UCSD-AML1 (cell line): ENCODE data around the gene TMEM92.

Source experiments
- DNase-seq: peaks from one replicate; lab custom pipeline; 2025; ENCODE audit not compliant: unreplicated experiment; lab: John Stamatoyannopoulos, UW

The TMEM92 gene

DNA sequence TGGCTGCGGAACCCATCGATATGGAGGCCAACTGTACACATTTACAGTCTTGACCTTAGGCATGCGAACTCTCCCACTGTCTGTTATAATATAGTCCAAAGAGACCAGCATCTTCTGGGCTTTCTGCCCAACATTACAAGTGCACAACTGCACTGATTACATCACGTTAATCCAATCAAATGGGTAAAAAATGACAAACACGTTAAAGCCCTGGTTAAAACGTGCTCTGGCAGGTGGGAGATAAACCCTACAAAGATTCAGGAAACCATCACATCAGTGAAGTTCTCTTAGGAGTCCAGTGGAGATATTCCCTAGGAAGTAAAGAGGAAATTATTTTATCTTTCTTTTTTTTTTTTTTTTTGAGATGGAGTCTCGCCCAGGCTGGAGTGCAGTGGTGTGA lies 48.0 kb downstream of the TMEM92 start:
- no peak for DNase-seq

- DNase-seq = no peak
Observed at GRCh38 chr17:50323060-50323459, 48.8 kb downstream of the TMEM92 start.

DNA sequence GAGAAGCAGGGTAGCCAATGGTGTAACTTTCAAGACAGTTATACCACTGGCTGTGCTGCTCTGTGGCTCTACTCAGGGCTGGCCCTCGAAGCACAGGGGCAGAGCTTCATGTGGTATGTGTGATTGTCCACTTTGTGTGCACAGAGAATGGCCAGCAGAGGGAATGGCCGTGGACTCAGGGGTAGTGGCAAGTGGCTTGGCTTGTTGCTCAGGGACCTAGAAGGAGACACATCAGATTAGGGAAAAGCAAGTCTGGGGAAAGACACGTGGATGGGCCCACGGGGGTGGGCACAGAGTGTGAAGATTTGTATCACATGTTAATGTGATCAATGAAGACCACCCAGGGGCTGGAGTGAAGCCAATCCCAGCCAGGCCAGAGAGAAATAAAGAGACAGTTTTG lies 51.6 kb downstream of the TMEM92 start:
- no peak for DNase-seq

DNA sequence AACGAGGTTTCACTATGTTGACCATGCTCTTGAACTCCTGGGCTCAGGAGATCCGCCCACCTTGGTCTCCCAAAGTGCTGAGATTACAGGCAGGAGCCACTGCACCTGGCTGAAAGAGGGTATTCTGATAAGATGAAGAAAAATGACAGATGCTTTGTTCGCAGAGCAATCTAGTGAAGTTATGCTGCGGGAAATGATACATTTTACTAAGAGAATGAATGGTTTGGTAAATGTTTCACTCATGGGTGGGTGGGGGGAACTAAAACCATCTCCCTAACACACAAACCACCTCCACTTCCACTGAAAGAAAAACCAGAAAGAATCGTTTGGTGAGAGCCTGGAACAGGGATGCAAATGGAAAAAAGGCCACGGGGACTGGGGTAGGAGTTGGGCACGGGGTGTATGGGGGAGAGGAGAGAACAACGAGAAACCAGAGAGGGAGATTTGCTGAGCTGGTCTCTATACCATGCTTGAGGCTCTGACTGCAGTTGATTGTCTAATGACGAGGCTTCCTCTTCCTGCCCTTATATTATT lies 52.6 kb downstream of the TMEM92 start:
- no peak for DNase-seq

- no peak for DNase-seq
Observed at GRCh38 chr17:50328363-50329325, 54.4 kb downstream of the TMEM92 start.

DNA sequence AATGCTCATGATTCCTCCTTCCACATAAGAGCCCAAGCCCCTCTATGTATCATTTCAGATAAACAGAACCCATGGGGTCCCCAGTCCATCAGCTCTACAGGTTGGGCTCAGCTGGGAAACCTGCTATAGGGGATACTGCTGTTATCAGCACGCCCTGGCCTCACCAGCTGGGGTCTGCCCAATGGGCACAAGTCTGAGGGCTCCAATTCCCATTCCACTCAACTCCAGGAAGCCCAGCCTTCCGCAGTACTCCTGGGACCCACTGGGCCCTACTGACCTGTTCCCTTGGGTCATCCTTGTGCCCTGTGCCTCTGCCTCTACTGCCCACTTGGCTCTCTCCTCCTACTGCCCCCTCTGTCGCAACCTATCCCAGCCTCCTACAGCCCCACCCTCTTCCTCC lies 55.5 kb downstream of the TMEM92 start:
- DNase-seq = no peak

- no peak for DNase-seq
Observed at GRCh38 chr17:50330151-50330775, 56.0 kb downstream of the TMEM92 start.
